Mucosa of descending colon (tissue), 3 donors: ENCODE data around the gene BCL11A. TPM values are rescaled to one million over a fixed set of nuclear protein-coding genes. Genes with fewer than 3 reads are reported as not detected.

Experiments used
- ATAC-seq: fragments of 200-7000 bp; cut with Tn5 transposase; one replicate; pipeline ENCODE4 v1.9.1; 2020; ENCODE audit warnings: mild to moderate bottlenecking, moderate library complexity
- DNase-seq, 3 donors: peaks; one replicate each; pipeline ENCODE4 v3.0.0-alpha.2; 2020
- H3K36me3 ChIP-seq: fragments of 200-600 bp; one replicate; pipeline ENCODE4 v1.8.0; 2021; ENCODE audit warnings: low read depth, mild to moderate bottlenecking
- H3K4me1 ChIP-seq: fragments of 200-600 bp; one replicate; pipeline ENCODE4 v1.8.0; 2021; ENCODE audit warnings: low read depth, mild to moderate bottlenecking
- H3K4me3 ChIP-seq: fragments of 200-600 bp; one replicate; pipeline ENCODE4 v1.8.0; 2021; ENCODE audit warnings: mild to moderate bottlenecking
- H3K9me3 ChIP-seq: fragments of 200-600 bp; one replicate; pipeline ENCODE4 v1.8.0; 2021; ENCODE audit warnings: mild to moderate bottlenecking
- CTCF ChIP-seq: fragments of 200-600 bp; IDR thresholded peaks from one replicate; pipeline ENCODE4 v1.8.0; 2022; ENCODE audit warnings: antibody characterized with exemption, mild to moderate bottlenecking
- intact Hi-C, 2 donors: fragments of 100-400 bp; cut with DNase I in 1 of 2; cut with micrococcal nuclease in 1 of 2; formaldehyde crosslinking; loops; one replicate each; pipeline versions ENCODE4 v1.11.0 to v1.11.1; 2022; cut with DNase I, micrococcal nuclease
- total RNA-seq, 3 donors: library from RNA; stranded (reverse); fragmentation: NEBNext Ultra II Directional in 2 of 3; extraction: Animal tissue kit (Norgen Biotek cat#: 25700) in 2 of 3; gene quantifications; one replicate each; pipeline versions ENCODE4 v1.2.1 to v1.2.4, GENCODE V29; 2021 to 2023
- donor health status: DM: no; HTN: no; CAD: no; lungs with moderate emphysema.
- donor health status: DM: no; HTN: no; CAD: no.
- donor health status: DM: no; HTN: yes; CAD: no.

Gene BCL11A
- total RNA-seq, 3 donors from 2014 or later = 22.8 to 59.6 (median 40.7) TPM

DNA sequence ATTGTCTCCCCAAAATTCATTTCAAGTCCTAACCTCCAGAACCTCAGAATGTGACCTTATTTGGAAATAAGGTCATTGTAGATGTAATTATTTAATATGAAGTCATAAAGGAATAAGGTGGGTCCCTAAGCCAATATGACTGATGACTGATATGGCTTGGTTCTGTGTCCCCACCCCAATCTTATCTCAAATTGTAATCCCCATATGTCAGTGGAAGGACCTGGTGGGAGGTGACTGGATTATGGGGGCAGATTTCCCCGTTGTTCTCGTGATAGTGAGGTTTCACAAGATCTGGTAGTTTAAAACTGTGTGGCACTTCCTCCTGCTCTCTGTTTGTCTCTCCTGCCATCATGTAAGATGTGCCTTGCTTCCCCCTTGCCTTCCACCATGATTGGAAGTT lies 43.0 kb upstream of the BCL11A start:
- H3K4me1 ChIP-seq = no peaks in the 10 kb centered on the region
- H3K9me3 ChIP-seq = peaks cover 8% of the 10 kb centered on the region
- H3K36me3 ChIP-seq = no peaks in the 10 kb centered on the region
- DNase-seq (no peak), ATAC-seq (no peak)
- no peak overlapping the region for H3K4me3 ChIP-seq
- intact Hi-C loops = no loop called here
- TF ChIP-seq CTCF = no peak

GRCh38 chr2:60595953-60596352 lies 42.5 kb upstream of the BCL11A start:
- Histone ChIP-seq H3K4me3 (no peak overlapping the region), H3K4me1 (no peaks in the 10 kb centered on the region), H3K36me3 (no peaks in the 10 kb centered on the region), H3K9me3 (peaks cover 9% of the 10 kb centered on the region)
- ATAC-seq = no peak
- no peak for TF ChIP-seq CTCF
- intact Hi-C loops = no loop called here
- DNase-seq = no peak

DNA sequence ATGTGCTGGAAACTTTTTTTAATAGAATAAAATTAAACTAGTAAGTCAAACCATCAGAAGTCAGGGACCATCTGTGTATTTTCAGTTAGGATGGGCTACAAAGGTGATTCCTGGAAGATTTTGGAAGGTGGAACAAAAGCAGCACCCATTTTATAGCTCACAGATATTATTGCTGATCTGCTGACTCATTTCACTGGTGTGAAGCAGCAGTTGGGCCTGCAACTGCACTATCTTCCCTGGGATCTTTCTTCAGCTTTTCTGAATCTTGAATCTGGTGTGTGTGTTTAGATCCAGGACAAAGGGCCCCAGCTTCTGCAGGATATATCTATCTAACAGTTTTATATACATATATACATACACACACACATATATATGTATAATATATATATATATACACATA lies 35.6 kb upstream of the BCL11A start:
- H3K9me3 ChIP-seq = peaks cover 9% of the 10 kb centered on the region
- intact Hi-C loops = no loop called here
- ATAC-seq (no peak), DNase-seq (no peak)
- no peaks in the 10 kb centered on the region for H3K4me1 ChIP-seq
- TF ChIP-seq CTCF = no peak
- no peaks in the 10 kb centered on the region for H3K36me3 ChIP-seq
- no peak overlapping the region for H3K4me3 ChIP-seq

GRCh38 chr2:60586081-60586480 lies 32.6 kb upstream of the BCL11A start:
- no peaks in the 10 kb centered on the region for H3K9me3 ChIP-seq
- no peak for TF ChIP-seq CTCF
- no peak overlapping the region for H3K4me3 ChIP-seq
- DNase-seq (no peak), ATAC-seq (no peak)
- H3K36me3 ChIP-seq = no peaks in the 10 kb centered on the region
- intact Hi-C loops = no loop called here
- no peaks in the 10 kb centered on the region for H3K4me1 ChIP-seq

DNA sequence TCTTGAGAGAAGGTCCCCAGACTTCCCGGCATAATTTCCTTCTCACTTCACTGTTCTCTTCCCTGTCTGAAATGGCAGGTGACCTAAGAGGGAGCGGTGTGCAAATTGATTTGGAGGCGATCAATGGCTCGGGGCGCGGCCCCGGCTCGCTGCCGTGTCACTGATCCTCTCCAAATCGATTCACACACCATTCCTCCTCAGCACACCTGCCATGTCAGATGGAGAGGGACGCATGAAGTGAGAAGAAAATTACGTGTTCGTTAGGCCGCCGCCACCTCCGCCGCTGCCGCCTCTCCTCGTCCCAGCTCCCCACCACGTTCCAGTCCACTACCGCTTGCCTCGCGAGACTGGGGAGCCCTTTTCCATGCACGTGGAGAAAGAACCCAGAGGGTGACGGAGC lies 31.8 kb upstream of the BCL11A start:
- DNase-seq = no peak
- intact Hi-C loops = no loop called here

More for the DNA sequence above, 31.8 kb upstream of the BCL11A start:
- Histone ChIP-seq H3K4me1 (no peaks in the 10 kb centered on the region), H3K36me3 (no peaks in the 10 kb centered on the region), H3K4me3 (no peak overlapping the region), H3K9me3 (no peaks in the 10 kb centered on the region)
- TF ChIP-seq CTCF = no peak
- no peak for ATAC-seq
